Body of pancreas (tissue), 4 donors: ENCODE data around the gene SNX11. TPM values are rescaled to one million over a fixed set of nuclear protein-coding genes. Genes with fewer than 3 reads are reported as not detected.
A peak's percentile ranks its signal among the peaks of the same experiment; 100 is the strongest.

Source experiments
- ATAC-seq: fragments of 150-250 bp; one replicate; pipeline ENCODE4 v1.9.1; 2016
- DNase-seq, 4 donors: peaks; one replicate each; pipeline ENCODE4 v3.0.0-alpha.2; 2019
- H3K27ac ChIP-seq, 4 donors: fragments of 200-600 bp; sonication (generic); 1 replicate in 3 of 4; 2 replicates in 1 of 4; pipeline versions ENCODE4 v1.5.1 to v1.6.1; 2016 to 2019; ENCODE audit warnings: mild to moderate bottlenecking in 1 of 4, mixed read lengths in 1 of 4, moderate library complexity in 1 of 4
- H3K27me3 ChIP-seq, 2 donors: fragments of 200-600 bp; sonication (generic); one replicate each; pipeline ENCODE4 v1.6.0; 2016; ENCODE audit warnings: mild to moderate bottlenecking in 1 of 2
- H3K36me3 ChIP-seq, 2 donors: fragments of 200-600 bp; sonication (generic); replicated peaks in 1 of 2; 2 replicates each; pipeline ENCODE4 v1.5.1; 2016; ENCODE audit warnings: low read depth in 2 of 2; ENCODE audit not compliant: insufficient read depth in 1 of 2
- H3K4me1 ChIP-seq: fragments of 200-600 bp; sonication (generic); one replicate; pipeline ENCODE4 v1.6.0; 2016
- H3K4me3 ChIP-seq, 2 donors: fragments of 200-600 bp; sonication (generic); 1 replicate in 1 of 2; 2 replicates in 1 of 2; pipeline ENCODE4 v1.5.1; 2016 to 2019
- H3K9me3 ChIP-seq, 3 donors: fragments of 200-600 bp; sonication (generic); 1 replicate in 2 of 3; 2 replicates in 1 of 3; pipeline ENCODE4 v1.5.1; 2016
- POLR2A ChIP-seq, 3 donors: fragments of 450-650 bp; IDR thresholded peaks; one replicate each; pipeline ENCODE4 v1.6.1; 2016; ENCODE audit warnings: antibody characterized with exemption in 3 of 3, mild to moderate bottlenecking in 2 of 3
- WGBS, 2 donors: methylation state at CpG; one replicate each; pipeline ENCODE4 v1.1.5; 2017; 5-methylcytosine and 5-hydroxymethylcytosine counted together
- intact Hi-C: fragments of 100-400 bp; cut with DNase I; formaldehyde crosslinking; loops from one replicate; pipeline ENCODE4 v1.15.1; 2023
- total RNA-seq, 2 donors: library from RNA; depleted of rRNA; stranded (reverse); fragments of >200 nt; gene quantifications; one replicate each; pipeline ENCODE4 v1.1.0, GENCODE V29; 2016
- TF ChIP-seq, protein P1 (sequence below), 7 experiments: fragments of 450-650 bp in 4 of 7; fragments of 200-600 bp in 3 of 7; sonication (generic) in 3 of 7; IDR thresholded peaks; one replicate each; pipeline ENCODE4 v1.5.1; 2016 to 2019; ENCODE audit warnings: antibody characterized with exemption in 7 of 7

The SNX11 gene
- total RNA-seq, 2 donors from 2014 or later = 5.4 to 10.9 TPM

DNA sequence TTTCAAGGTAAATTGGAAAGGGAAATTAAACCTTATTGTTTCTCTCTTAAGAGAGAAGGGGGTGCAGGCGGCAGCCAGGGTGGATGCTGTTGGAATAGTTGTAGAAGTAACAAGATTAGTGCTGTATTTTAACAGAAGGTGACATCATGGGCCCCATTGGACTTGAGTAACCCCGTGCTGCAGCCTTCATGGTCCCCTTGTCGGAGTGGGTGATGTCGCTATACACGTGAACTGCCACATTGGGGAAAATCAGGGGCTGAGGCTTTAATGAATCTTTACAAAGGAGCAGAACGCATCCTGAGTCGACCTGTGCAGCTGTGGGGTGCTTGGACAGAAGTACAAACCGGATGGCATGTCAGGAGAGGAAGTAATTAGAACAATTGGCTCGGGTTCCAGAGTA, 3.2 kb downstream of the SNX11 start:
- ATAC-seq (no peak), DNase-seq (no peak)
- H3K9me3 ChIP-seq = no peaks in the 10 kb centered on the region
- no peaks in the 10 kb centered on the region for H3K27me3 ChIP-seq
- no peak overlapping the region for H3K4me3 ChIP-seq
- H3K4me1 ChIP-seq = peaks cover 21% of the 10 kb centered on the region
- TF ChIP-seq, protein P1, sequence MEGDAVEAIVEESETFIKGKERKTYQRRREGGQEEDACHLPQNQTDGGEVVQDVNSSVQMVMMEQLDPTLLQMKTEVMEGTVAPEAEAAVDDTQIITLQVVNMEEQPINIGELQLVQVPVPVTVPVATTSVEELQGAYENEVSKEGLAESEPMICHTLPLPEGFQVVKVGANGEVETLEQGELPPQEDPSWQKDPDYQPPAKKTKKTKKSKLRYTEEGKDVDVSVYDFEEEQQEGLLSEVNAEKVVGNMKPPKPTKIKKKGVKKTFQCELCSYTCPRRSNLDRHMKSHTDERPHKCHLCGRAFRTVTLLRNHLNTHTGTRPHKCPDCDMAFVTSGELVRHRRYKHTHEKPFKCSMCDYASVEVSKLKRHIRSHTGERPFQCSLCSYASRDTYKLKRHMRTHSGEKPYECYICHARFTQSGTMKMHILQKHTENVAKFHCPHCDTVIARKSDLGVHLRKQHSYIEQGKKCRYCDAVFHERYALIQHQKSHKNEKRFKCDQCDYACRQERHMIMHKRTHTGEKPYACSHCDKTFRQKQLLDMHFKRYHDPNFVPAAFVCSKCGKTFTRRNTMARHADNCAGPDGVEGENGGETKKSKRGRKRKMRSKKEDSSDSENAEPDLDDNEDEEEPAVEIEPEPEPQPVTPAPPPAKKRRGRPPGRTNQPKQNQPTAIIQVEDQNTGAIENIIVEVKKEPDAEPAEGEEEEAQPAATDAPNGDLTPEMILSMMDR (IDR thresholded peaks at IDR 0.05) = no peak
- TF ChIP-seq POLR2A (IDR thresholded peaks at IDR 0.05) = no peak
- no peak overlapping the region for H3K27ac ChIP-seq
- WGBS, 2 donors = 70 to 74% methylated on average over 9 of the region's 9 CpGs
- peaks cover 0 to 2% of the 10 kb centered on the region in 2 donors for H3K36me3 ChIP-seq
- intact Hi-C loops = no loop called here

DNA sequence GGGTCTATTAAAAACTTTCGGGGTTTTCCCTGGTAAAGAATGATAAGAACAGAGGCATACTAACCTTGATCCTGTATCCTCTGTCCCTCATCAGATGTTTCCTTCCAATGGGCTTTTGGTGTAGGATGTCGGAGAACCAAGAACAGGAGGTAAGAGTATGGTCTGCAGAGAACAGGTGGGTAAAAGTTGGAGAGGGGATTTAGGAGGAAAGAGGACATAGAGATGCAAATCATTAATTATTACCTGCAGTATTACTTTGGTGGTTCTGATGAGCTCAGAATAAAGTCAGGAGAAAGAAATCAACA, 4.3 kb downstream of the SNX11 start:
- Histone ChIP-seq H3K4me3 (no peak overlapping the region), H3K36me3 (peaks cover 0 to 2% of the 10 kb centered on the region in 2 donors), H3K9me3 (no peaks in the 10 kb centered on the region), H3K27me3 (no peaks in the 10 kb centered on the region), H3K4me1 (peaks cover 18% of the 10 kb centered on the region), H3K27ac (no peak overlapping the region)
- intact Hi-C loops = no loop called here
- WGBS, 2 donors = 79 to 86% methylated on average over 2 of the region's 2 CpGs
- DNase-seq (no peak), ATAC-seq (no peak)
- TF ChIP-seq, protein P1 (IDR thresholded peaks at IDR 0.05) = no peak

DNA sequence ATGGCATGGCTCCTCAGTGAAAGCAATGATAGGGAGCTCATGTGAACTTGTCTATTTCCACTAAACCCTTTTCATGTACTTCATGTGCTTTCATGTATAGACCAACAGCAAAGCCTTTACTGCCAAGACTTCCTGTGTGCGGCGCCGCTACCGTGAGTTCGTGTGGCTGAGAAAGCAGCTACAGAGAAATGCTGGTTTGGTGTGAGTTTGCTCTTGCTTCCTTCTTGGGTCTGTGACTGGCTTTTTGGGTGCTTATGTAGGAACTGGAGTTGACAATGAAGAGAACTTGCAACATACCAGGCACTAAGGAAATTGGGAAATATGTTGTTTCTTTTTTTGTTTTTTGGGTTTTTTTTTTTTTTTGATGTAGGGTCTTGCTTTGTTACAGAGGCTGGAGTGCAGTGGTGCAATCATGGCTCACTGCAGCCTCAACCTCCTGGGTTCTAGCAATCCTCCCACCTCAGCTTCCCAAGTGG, 5.7 kb downstream of the SNX11 start:
- Histone ChIP-seq H3K4me1 (peaks cover 17% of the 10 kb centered on the region), H3K36me3 (peaks cover 0 to 6% of the 10 kb centered on the region in 2 donors), H3K4me3 (no peak overlapping the region), H3K27ac (peak overlapping the region in 1 of 4 donors; percentile 1), H3K9me3 (no peaks in the 10 kb centered on the region), H3K27me3 (no peaks in the 10 kb centered on the region)
- DNase-seq (peak in 1 of 4 donors; percentile 47), ATAC-seq (no peak)
- WGBS, 2 donors = 61 to 94% methylated on average over 5 of the region's 5 CpGs
- intact Hi-C loops = no loop called here
- TF ChIP-seq POLR2A (IDR thresholded peaks at IDR 0.05) = peak in 2 of 3 donors; percentile 9 to 36
- TF ChIP-seq, protein P1 (IDR thresholded peaks at IDR 0.05) = no peak

DNA sequence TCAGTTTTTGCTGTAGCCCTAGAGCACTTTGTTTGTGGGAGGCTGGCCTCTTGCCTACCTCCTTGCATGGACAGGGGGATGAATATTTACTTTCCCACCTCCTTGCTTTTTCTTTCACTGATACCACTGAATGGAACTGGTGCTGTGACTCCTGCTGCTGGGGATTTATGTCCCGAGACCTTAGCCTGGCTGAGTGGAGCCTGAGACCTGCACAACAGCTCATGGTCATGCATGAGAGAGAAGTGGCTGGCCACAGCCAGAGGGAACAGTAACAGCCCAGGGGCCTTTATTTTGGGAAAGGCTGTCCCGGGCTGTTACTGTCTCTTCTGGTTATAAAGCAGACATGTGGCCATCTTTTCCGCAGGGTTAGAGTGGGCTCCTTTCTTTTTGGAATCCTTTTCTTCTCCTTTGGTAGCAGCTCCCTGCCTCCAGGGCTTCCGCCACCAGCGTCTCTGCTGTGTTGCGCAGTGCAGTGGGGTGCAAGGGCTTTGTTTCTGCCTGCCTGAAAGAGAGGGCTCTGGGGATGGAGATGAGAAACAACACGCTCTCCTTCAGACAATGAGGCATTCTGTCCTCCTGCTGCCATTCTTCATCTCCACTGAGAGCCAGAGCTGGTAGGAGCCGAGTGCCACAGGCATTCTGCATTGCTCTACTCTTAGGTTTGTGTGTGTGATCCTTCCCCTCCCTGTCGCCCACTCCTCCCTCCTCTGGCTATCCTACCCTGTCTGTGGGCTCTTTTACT, 14.5 kb downstream of the SNX11 start:
- H3K4me3 ChIP-seq = no peak overlapping the region
- TF ChIP-seq, protein P1 (IDR thresholded peaks at IDR 0.05) = no peak
- TF ChIP-seq POLR2A (IDR thresholded peaks at IDR 0.05) = no peak
- intact Hi-C loops = no loop called here
- DNase-seq = no peak
- 82 to 83% methylated on average over 9 of the region's 9 CpGs for WGBS, 2 donors
- no peaks in the 10 kb centered on the region for H3K27me3 ChIP-seq
- peaks cover 0 to 27% of the 10 kb centered on the region in 2 donors for H3K36me3 ChIP-seq
- no peak overlapping the region for H3K27ac ChIP-seq
- H3K4me1 ChIP-seq = no peaks in the 10 kb centered on the region
- ATAC-seq = no peak
- no peaks in the 10 kb centered on the region for H3K9me3 ChIP-seq

DNA sequence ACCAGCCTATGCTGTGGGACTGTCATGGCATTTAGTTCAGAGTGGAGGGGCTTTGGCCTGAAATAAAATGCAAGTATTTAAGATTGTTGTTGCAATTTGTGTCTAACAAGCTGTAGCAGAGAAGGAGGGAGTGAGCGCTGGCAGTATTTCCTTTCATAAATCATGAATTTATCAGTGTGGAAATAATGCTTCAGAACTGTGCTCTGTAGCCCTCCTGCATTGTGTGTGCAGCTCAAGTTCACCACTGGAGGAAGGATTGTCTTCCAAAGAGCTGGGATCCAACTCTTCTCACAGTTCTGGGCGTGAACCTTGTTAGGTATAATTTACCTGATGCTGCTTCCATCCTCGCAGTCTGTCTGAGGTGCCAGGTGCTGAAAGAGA, 15.1 kb downstream of the SNX11 start:
- ATAC-seq (no peak), DNase-seq (no peak)
- no peaks in the 10 kb centered on the region for H3K4me1 ChIP-seq
- H3K36me3 ChIP-seq = peaks cover 0 to 27% of the 10 kb centered on the region in 2 donors
- H3K9me3 ChIP-seq = no peaks in the 10 kb centered on the region
- intact Hi-C loops = no loop called here
- H3K27me3 ChIP-seq = no peaks in the 10 kb centered on the region
- no peak overlapping the region for H3K27ac ChIP-seq
- WGBS, 2 donors = 89 to 93% methylated on average over 3 of the region's 3 CpGs
- no peak overlapping the region for H3K4me3 ChIP-seq
- no peak for TF ChIP-seq POLR2A (IDR thresholded peaks at IDR 0.05)
- TF ChIP-seq, protein P1 (IDR thresholded peaks at IDR 0.05) = no peak
